IMR-90 (cell line): ENCODE data around the gene BRME1.

Source experiments
- CEBPB ChIP-seq: IDR thresholded peaks from 2 replicates; pipeline ENCODE4 v1.6.1; 2012; ENCODE audit warnings: low read depth, low read length, improper control_type of control experiment
- CHD1 ChIP-seq: IDR thresholded peaks from 2 replicates; pipeline ENCODE4 v1.6.1; 2012; ENCODE audit warnings: low read depth, low read length, improper control_type of control experiment
- CTCF ChIP-seq: conservative IDR thresholded peaks from 2 replicates; pipeline ENCODE4 v1.5.1; 2012; ENCODE audit warnings: mild to moderate bottlenecking, low read depth, low read length, improper control_type of control experiment
- MAZ ChIP-seq: IDR thresholded peaks from 2 replicates; pipeline ENCODE4 v1.6.1; 2012; ENCODE audit warnings: low read depth, mild to moderate bottlenecking, low read length, improper control_type of control experiment, moderate library complexity, borderline replicate concordance
- MXI1 ChIP-seq: IDR thresholded peaks from 2 replicates; pipeline ENCODE4 v1.6.1; 2012; ENCODE audit warnings: low read depth, mild to moderate bottlenecking, low read length, moderate library complexity, borderline replicate concordance
- POLR2A ChIP-seq: IDR thresholded peaks from 2 replicates; pipeline ENCODE4 v1.6.1; 2012; ENCODE audit warnings: mild to moderate bottlenecking, low read depth, low read length
- RAD21 ChIP-seq: IDR thresholded peaks from 2 replicates; pipeline ENCODE4 v1.6.1; 2012; ENCODE audit warnings: low read length, improper control_type of control experiment
- RCOR1 ChIP-seq: IDR thresholded peaks from 2 replicates; pipeline ENCODE4 v1.6.1; 2012; ENCODE audit warnings: mild to moderate bottlenecking, low read length, improper control_type of control experiment; ENCODE audit not compliant: insufficient replicate concordance
- SMC3 ChIP-seq: fragments of 150-350 bp; IDR thresholded peaks from 2 replicates; pipeline ENCODE4 v1.6.1; 2016; ENCODE audit warnings: low read depth, mild to moderate bottlenecking, antibody characterized with exemption, low read length, moderate library complexity
- USF2 ChIP-seq: fragments of 150-350 bp; IDR thresholded peaks from 2 replicates; pipeline ENCODE4 v1.6.1; 2017; ENCODE audit warnings: mild to moderate bottlenecking, antibody characterized with exemption, low read length, low read depth

- TF ChIP-seq CTCF (no peak), POLR2A (no peak), CEBPB (no peak), USF2 (no peak), RCOR1 (no peak), RAD21 (no peak), MAZ (no peak), MXI1 (no peak), SMC3 (no peak), CHD1 (no peak)
Measured at GRCh38 chr19:13882836-13883235, 23.1 kb downstream of the BRME1 start.
